HEK293 (cell line): ENCODE measurements around the gene GAL3ST3.
A peak's percentile ranks its signal among the peaks of the same experiment; 100 is the strongest.

ENCODE experiments used
- CTCF ChIA-PET: fragments of 350-600 bp; formaldehyde crosslinking; extraction: SDS; loops from one replicate; lab custom pipeline; 2021; ENCODE audit warnings: antibody characterized with exemption; lab: Yijun Ruan, JAX
- POLR2A ChIA-PET: fragments of 300-600 bp; formaldehyde crosslinking; extraction: SDS; loops from one replicate; lab custom pipeline; 2020; ENCODE audit warnings: antibody characterized with exemption, inconsistent platforms; lab: Yijun Ruan, JAX
- H3K27ac ChIP-seq: fragments of 200-500 bp; sonication (Bioruptor generic); 2 replicates; pipeline ENCODE4 v1.5.1; 2014; ENCODE audit warnings: low read depth, low read length, control low read depth, inconsistent platforms; ENCODE audit errors: extremely low read depth
- H3K36me3 ChIP-seq, 2 experiments: fragments of 200-500 bp in 1 of 2; sonication (Bioruptor generic) in 1 of 2; 1 replicate in 1 of 2; 2 replicates in 1 of 2; pipeline ENCODE4 v1.5.1; 2014 to 2017; ENCODE audit warnings: inconsistent platforms in 2 of 2, low read length in 2 of 2; ENCODE audit not compliant: control insufficient read depth in 2 of 2, insufficient read depth in 1 of 2
- H3K4me1 ChIP-seq: fragments of 200-500 bp; sonication (Bioruptor generic); 2 replicates; pipeline ENCODE4 v1.5.1; 2014; ENCODE audit warnings: mild to moderate bottlenecking, low read length, inconsistent platforms; ENCODE audit not compliant: control insufficient read depth, insufficient read depth
- H3K4me3 ChIP-seq: 2 replicates; pipeline ENCODE4 v1.5.1; 2011; ENCODE audit warnings: low read depth, mild to moderate bottlenecking, control low read depth, low read length, moderate library complexity
- H3K9me3 ChIP-seq: fragments of 200-500 bp; sonication (Bioruptor generic); 2 replicates; pipeline ENCODE4 v1.5.1; 2014; ENCODE audit warnings: low read depth, low read length, inconsistent platforms; ENCODE audit not compliant: control insufficient read depth, insufficient read depth
- EGR2 ChIP-seq: fragments of 450-650 bp; formaldehyde crosslinking; IDR thresholded peaks from 2 replicates; pipeline ENCODE4 v1.5.1; 2016; ENCODE audit warnings: low read depth, missing biosample characterization, missing genetic modification characterization
- KLF1 ChIP-seq: fragments of 450-650 bp; formaldehyde crosslinking; IDR thresholded peaks from 2 replicates; pipeline ENCODE4 v1.5.1; 2016; ENCODE audit warnings: missing biosample characterization, missing genetic modification characterization
- SP2 ChIP-seq: fragments of 450-650 bp; formaldehyde crosslinking; IDR thresholded peaks from 2 replicates; pipeline ENCODE4 v1.5.1; 2016; ENCODE audit warnings: missing biosample characterization, missing genetic modification characterization
- ZBTB11 ChIP-seq: fragments of 450-650 bp; formaldehyde crosslinking; conservative IDR thresholded peaks from 2 replicates; pipeline ENCODE4 v1.5.1; 2016; ENCODE audit warnings: low read depth, missing biosample characterization, missing genetic modification characterization
- ZFHX2 ChIP-seq: fragments of 450-650 bp; formaldehyde crosslinking; conservative IDR thresholded peaks from 2 replicates; pipeline ENCODE4 v1.5.1; 2016; ENCODE audit warnings: missing biosample characterization, missing genetic modification characterization
- ZNF148 ChIP-seq: fragments of 450-650 bp; formaldehyde crosslinking; IDR thresholded peaks from 2 replicates; pipeline ENCODE4 v1.5.0; 2017; ENCODE audit warnings: missing biosample characterization, missing genetic modification characterization, borderline replicate concordance
- TF ChIP-seq, protein P1 (sequence below): fragments of 450-650 bp; formaldehyde crosslinking; IDR thresholded peaks from 2 replicates; pipeline ENCODE4 v1.5.1; 2016; ENCODE audit warnings: missing biosample characterization, missing genetic modification characterization, borderline replicate concordance

GAL3ST3 gene

DNA sequence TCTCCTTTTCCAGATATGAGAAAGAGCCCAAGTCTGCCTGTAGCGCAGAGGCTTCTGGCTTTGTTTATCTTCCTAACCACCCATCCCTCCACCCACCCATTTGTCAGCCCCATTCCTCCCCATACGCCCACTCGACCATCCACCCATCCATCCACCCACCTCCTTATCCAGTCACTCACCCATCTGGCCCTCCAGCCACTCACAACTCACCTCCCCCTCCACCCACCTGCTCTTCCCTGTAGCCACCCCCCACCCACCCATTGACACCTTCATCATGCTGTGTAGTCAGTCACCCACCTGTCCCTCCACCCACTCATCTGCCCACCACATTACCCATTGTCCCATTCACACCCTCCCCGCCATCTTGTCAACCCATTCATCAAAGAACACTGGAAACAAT lies 31.6 kb downstream of the GAL3ST3 start:
- no peaks in the 10 kb centered on the region for H3K36me3 ChIP-seq
- TF ChIP-seq SP2 (tag by site-specific recombination) (peak; percentile 29; the same call in 1 of the 2 replicates), ZFHX2 (peak; percentile 100), EGR2 (tag by site-specific recombination) (peak; percentile 100), ZBTB11 (tag by site-specific recombination) (no peak), ZNF148 (tag by site-specific recombination) (no peak), KLF1 (tag by site-specific recombination) (peak; percentile 92)
- no peaks in the 10 kb centered on the region for H3K9me3 ChIP-seq
- H3K4me1 ChIP-seq = no peaks in the 10 kb centered on the region
- ChIA-PET POLR2A (no interaction called here), CTCF (no interaction called here)
- no peak overlapping the region for H3K4me3 ChIP-seq
- no peak overlapping the region for H3K27ac ChIP-seq

DNA sequence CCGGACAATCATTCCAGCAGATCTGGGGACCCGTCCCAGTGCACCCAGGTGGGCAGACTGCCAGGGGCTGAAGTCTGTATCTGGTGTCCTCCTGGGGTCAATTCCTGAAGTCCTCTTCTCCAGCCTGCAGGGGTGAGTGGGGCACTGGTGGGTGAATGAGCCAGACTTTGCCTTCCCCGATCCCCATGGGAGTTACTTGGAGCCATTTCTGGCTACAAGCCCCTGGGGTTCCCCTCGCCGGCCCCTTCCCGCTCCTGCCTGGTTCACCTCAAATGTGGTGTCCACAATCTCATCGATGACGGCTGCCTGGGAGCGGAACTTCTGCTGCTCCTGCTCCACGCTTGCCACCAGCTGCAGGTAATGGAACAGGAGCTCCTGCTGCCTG lies 32.2 kb downstream of the GAL3ST3 start:
- POLR2A ChIA-PET = no interaction called here

More for the DNA sequence above, 32.2 kb downstream of the GAL3ST3 start:
- H3K4me1 ChIP-seq = no peaks in the 10 kb centered on the region
- no peaks in the 10 kb centered on the region for H3K9me3 ChIP-seq
- H3K4me3 ChIP-seq = no peak overlapping the region
- no peak overlapping the region for H3K27ac ChIP-seq
- CTCF ChIA-PET = no interaction called here
- TF ChIP-seq, protein P1, sequence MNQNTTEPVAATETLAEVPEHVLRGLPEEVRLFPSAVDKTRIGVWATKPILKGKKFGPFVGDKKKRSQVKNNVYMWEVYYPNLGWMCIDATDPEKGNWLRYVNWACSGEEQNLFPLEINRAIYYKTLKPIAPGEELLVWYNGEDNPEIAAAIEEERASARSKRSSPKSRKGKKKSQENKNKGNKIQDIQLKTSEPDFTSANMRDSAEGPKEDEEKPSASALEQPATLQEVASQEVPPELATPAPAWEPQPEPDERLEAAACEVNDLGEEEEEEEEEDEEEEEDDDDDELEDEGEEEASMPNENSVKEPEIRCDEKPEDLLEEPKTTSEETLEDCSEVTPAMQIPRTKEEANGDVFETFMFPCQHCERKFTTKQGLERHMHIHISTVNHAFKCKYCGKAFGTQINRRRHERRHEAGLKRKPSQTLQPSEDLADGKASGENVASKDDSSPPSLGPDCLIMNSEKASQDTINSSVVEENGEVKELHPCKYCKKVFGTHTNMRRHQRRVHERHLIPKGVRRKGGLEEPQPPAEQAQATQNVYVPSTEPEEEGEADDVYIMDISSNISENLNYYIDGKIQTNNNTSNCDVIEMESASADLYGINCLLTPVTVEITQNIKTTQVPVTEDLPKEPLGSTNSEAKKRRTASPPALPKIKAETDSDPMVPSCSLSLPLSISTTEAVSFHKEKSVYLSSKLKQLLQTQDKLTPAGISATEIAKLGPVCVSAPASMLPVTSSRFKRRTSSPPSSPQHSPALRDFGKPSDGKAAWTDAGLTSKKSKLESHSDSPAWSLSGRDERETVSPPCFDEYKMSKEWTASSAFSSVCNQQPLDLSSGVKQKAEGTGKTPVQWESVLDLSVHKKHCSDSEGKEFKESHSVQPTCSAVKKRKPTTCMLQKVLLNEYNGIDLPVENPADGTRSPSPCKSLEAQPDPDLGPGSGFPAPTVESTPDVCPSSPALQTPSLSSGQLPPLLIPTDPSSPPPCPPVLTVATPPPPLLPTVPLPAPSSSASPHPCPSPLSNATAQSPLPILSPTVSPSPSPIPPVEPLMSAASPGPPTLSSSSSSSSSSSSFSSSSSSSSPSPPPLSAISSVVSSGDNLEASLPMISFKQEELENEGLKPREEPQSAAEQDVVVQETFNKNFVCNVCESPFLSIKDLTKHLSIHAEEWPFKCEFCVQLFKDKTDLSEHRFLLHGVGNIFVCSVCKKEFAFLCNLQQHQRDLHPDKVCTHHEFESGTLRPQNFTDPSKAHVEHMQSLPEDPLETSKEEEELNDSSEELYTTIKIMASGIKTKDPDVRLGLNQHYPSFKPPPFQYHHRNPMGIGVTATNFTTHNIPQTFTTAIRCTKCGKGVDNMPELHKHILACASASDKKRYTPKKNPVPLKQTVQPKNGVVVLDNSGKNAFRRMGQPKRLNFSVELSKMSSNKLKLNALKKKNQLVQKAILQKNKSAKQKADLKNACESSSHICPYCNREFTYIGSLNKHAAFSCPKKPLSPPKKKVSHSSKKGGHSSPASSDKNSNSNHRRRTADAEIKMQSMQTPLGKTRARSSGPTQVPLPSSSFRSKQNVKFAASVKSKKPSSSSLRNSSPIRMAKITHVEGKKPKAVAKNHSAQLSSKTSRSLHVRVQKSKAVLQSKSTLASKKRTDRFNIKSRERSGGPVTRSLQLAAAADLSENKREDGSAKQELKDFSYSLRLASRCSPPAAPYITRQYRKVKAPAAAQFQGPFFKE (tag by site-specific recombination) = no peak
- H3K36me3 ChIP-seq = no peaks in the 10 kb centered on the region
